ES-I3 (cell line): ENCODE measurements around the gene MYO9A.
"Not testable (repeated sequence)": the region's sequence is repeated elsewhere in the genome, so short reads cannot be mapped to it uniquely, and the experiment has no call there.

ENCODE experiments used
- H3K36me3 ChIP-seq: 2 replicates; pipeline ENCODE4 v1.6.1; 2013; ENCODE audit warnings: mild to moderate bottlenecking, low read length, control low read depth, moderate library complexity; ENCODE audit not compliant: insufficient read depth
- H3K4me1 ChIP-seq: 2 replicates; pipeline ENCODE4 v1.6.1; 2013; ENCODE audit warnings: mild to moderate bottlenecking, control low read depth, low read length; ENCODE audit not compliant: insufficient read depth
- H3K9ac ChIP-seq: 2 replicates; pipeline ENCODE4 v1.6.1; 2013; ENCODE audit warnings: low read depth, mild to moderate bottlenecking, low read length, moderate library complexity
- H3K9me3 ChIP-seq: 2 replicates; pipeline ENCODE4 v1.6.1; 2013; ENCODE audit warnings: mild to moderate bottlenecking, low read length, moderate library complexity; ENCODE audit not compliant: control insufficient read depth, insufficient read depth

MYO9A gene

DNA sequence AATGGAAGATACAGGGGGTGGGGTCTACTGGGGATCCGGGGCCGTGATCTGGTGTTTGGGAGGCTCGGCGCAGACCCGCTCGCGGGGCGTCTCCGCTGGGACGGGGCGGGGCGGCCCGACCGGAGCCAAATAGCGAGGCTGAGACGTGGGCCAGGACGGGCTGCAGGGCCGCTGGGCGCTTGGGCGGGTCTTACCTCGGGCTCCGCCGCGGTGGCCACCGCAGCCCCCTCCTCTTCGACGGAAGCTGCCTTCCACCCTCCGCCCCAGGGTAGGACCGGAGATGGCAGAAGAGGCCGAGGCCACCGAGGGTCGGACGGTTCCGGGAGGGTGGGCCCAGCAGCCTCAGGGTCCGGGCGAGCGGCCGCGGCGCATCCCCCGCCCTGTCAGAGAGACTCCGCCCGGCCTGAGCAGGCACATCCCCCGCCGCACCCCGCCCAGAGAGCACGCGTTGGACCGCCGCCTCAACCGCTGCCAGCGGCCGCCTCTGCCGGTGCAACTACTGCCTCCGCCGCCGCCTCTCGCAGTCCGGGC is 399 bp downstream of the MYO9A start:
- Histone ChIP-seq H3K36me3 (no peaks in the 10 kb centered on the region), H3K9ac (peak overlapping the region; percentile 79), H3K9me3 (no peaks in the 10 kb centered on the region), H3K4me1 (no peaks in the 10 kb centered on the region; the same call in 1 of the 2 replicates)

- Histone ChIP-seq H3K36me3 (no peaks in the 10 kb centered on the region), H3K9ac (peak overlapping the region; percentile 79), H3K4me1 (no peaks in the 10 kb centered on the region), H3K9me3 (no peaks in the 10 kb centered on the region)
Observed at GRCh38 chr15:72116731-72117485, 1.0 kb downstream of the MYO9A start.

DNA sequence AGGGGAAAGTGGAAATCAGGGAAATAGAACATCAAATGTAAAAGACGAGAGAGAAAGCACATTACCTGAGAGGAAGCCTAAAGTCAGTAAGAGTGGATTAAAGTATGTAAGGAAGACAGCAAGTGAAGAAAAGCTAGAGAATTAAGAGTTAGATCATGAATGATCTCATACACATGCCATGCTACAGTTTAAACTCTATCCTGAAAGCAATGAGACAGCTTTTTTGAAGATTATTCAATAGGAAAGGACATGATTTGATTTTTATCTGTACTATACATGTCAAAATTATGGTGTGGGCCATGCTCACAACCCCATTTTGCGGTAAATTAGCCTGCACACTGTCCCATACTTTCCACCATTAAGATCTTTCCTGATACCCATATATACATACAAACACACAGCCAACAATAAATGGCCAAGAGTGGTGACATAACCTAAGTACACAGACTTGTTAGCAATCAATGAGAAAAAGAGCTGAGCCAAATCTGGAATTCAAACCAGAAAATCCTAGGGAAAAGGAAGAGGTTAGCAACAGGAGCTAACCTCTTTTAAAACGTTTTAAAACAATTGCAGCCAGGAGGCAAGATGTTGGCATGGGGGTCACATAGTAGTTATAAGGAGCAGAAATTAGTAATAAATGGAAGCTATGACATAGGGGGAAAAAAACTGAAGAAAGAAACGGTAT is 4.5 kb downstream of the MYO9A start:
- Histone ChIP-seq H3K36me3 (no peaks in the 10 kb centered on the region), H3K9me3 (no peaks in the 10 kb centered on the region), H3K4me1 (no peaks in the 10 kb centered on the region), H3K9ac (no peak overlapping the region)

DNA sequence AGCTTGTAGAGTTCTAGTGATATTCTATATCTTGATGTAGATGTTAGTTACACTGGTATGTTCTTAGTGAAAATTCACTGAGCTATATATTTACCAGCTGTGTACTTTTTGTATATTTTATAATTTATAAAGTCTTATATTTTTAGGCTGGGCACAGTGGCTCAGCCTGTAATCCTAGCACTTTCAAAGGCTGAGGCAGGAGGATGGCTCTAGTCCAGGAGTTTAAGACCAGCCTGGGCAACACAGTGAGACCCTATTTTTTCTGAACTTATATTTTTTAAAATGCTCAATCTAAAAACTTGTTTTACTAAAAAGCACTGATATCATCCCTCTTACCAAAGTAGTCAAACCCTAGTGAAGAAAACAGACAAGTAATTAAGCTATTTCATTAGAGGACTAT is 5.1 kb downstream of the MYO9A start:
- no peaks in the 10 kb centered on the region for H3K36me3 ChIP-seq

GRCh38 chr15:72112116-72112515 is 5.8 kb downstream of the MYO9A start:
- H3K4me1 ChIP-seq: no peaks in the 10 kb centered on the region
- H3K9ac ChIP-seq: no peak overlapping the region
- H3K9me3 ChIP-seq: no peaks in the 10 kb centered on the region
- no peaks in the 10 kb centered on the region for H3K36me3 ChIP-seq

More for the DNA sequence above, 5.1 kb downstream of the MYO9A start:
- Histone ChIP-seq H3K9me3 (no peaks in the 10 kb centered on the region), H3K4me1 (no peaks in the 10 kb centered on the region), H3K9ac (no peak overlapping the region)

DNA sequence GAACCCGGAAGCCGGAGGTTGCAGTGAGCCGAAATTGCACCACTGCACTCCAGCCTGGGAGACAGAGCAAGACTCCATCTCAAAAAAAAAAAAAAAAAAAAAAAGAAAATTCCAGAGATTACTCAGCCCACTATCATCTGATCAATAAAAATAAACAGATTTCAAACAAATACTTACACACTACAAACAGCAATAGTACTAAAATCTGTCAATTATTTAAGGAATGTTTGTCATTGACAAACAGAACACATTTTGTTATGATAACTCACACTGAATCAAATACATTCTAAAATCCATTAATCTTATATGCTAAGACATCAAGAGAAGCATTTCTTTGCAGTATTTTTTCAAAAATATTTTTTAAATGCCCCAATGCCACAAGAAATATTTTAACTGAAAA is 7.6 kb downstream of the MYO9A start:
- no peak overlapping the region for H3K9ac ChIP-seq
- no peaks in the 10 kb centered on the region for H3K9me3 ChIP-seq
- H3K36me3 ChIP-seq: no peaks in the 10 kb centered on the region
- H3K4me1 ChIP-seq: no peaks in the 10 kb centered on the region

DNA sequence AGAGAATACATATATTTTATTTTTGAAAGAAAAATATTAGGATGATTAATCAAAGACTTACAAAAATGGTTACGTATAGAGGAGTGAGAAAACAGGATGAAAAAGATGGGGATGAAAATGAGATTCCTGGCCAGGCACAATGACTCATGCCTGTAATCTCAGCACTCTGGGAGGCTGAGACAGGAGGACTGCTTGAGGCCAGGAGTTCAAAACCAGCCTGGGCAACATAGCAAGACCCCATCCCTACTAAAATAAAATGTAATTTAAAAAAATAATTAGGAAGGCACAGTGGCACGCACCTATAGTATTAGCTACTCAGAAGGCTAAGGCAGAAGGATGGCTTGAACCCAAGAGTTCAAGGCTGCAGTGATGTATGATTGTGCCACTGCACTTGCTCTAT is 11.9 kb downstream of the MYO9A start:
- Histone ChIP-seq H3K4me1 (no peaks in the 10 kb centered on the region), H3K9ac (no peak overlapping the region), H3K9me3 (no peaks in the 10 kb centered on the region), H3K36me3 (no peaks in the 10 kb centered on the region)

GRCh38 chr15:72105111-72105510 is 12.8 kb downstream of the MYO9A start:
- Histone ChIP-seq H3K9me3 (no peaks in the 10 kb centered on the region), H3K9ac (no peak overlapping the region), H3K36me3 (no peaks in the 10 kb centered on the region), H3K4me1 (no peaks in the 10 kb centered on the region)

DNA sequence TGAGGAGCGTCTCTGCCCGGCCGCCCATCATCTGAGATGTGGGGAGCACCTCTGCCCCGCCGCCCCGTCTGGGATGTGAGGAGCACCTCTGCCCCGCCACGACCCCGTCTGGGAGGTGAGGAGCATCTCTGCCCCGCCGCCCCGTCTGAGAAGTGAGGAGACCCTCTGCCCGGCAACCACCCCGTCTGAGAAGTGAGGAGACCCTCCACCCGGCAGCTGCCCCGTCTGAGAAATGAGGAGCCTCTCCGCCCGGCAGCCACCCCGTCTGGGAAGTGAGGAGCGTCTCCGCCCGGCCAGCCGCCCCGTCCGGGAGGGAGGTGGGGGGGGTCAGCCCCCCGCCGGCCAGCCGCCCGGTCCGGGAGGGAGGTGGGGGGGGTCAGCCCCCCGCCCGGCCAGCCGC is 17.4 kb downstream of the MYO9A start:
- H3K4me1 ChIP-seq, H3K9ac ChIP-seq, H3K36me3 ChIP-seq, H3K9me3 ChIP-seq: not testable (repeated sequence)

GRCh38 chr15:72099155-72099554 is 18.8 kb downstream of the MYO9A start:
- no peaks in the 10 kb centered on the region for H3K9me3 ChIP-seq
- H3K4me1 ChIP-seq: no peaks in the 10 kb centered on the region
- H3K36me3 ChIP-seq: no peaks in the 10 kb centered on the region
- H3K9ac ChIP-seq: no peak overlapping the region

DNA sequence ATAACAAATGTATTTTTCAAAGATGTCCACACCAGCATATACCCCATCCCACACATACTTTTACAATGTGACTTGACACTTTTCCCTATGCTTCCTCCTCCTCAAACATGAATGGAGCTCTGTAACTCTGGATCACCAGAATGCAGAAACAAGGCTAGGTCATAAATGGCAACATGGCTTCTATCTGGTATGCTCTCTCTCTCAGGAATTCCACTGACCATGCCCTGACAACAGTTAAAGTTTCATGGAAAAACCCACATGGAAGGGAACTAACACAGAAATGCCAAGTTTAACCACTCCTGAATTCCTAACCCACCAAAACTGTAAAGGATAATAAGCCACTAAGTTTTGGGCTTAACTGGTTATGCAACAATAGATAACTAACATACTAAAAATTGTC is 19.9 kb downstream of the MYO9A start:
- Histone ChIP-seq H3K4me1 (no peaks in the 10 kb centered on the region), H3K9me3 (no peaks in the 10 kb centered on the region), H3K36me3 (no peaks in the 10 kb centered on the region), H3K9ac (no peak overlapping the region)

GRCh38 chr15:72096796-72097195 is 21.2 kb downstream of the MYO9A start:
- Histone ChIP-seq H3K4me1 (no peaks in the 10 kb centered on the region), H3K9me3 (no peaks in the 10 kb centered on the region), H3K9ac (no peak overlapping the region), H3K36me3 (no peaks in the 10 kb centered on the region)

- no peak overlapping the region for H3K9ac ChIP-seq
- no peaks in the 10 kb centered on the region for H3K4me1 ChIP-seq
- no peaks in the 10 kb centered on the region for H3K36me3 ChIP-seq
Observed at GRCh38 chr15:72092691-72093090, 25.3 kb downstream of the MYO9A start.

GRCh38 chr15:72092006-72092405 is 25.9 kb downstream of the MYO9A start:
- H3K36me3 ChIP-seq: no peaks in the 10 kb centered on the region
- no peaks in the 10 kb centered on the region for H3K9me3 ChIP-seq

More at GRCh38 chr15:72092691-72093090, 25.3 kb downstream of the MYO9A start:
- no peaks in the 10 kb centered on the region for H3K9me3 ChIP-seq

More at GRCh38 chr15:72092006-72092405, 25.9 kb downstream of the MYO9A start:
- Histone ChIP-seq H3K9ac (no peak overlapping the region), H3K4me1 (no peaks in the 10 kb centered on the region)
